ENCODE measurements around the gene RASAL3. TPM values are rescaled to one million over a fixed set of nuclear protein-coding genes. Genes with fewer than 3 reads are reported as not detected.
"Not testable (repeated sequence)": the region's sequence is repeated elsewhere in the genome, so short reads cannot be mapped to it uniquely, and the experiment has no call there.

Gene RASAL3
- polyA plus RNA-seq, 12 donors, result 0.66 to 4.9 (median 1.0) TPM; not detected in 1

GRCh38 chr19:15475169-15475568 lies 10.8 kb upstream of the RASAL3 start:
- DNase-seq, result no peak

GRCh38 chr19:15473821-15474220 lies 9.5 kb upstream of the RASAL3 start:
- not testable (repeated sequence) for DNase-seq

- DNase-seq, result no peak
Measured at GRCh38 chr19:15471639-15472101, 7.3 kb upstream of the RASAL3 start.

GRCh38 chr19:15469513-15470297 lies 5.4 kb upstream of the RASAL3 start:
- DNase-seq, result no peak

- no peak for DNase-seq
Measured at GRCh38 chr19:15468675-15469512, 4.5 kb upstream of the RASAL3 start.

- DNase-seq, result no peak
Measured at GRCh38 chr19:15467734-15468214, 3.4 kb upstream of the RASAL3 start.

- DNase-seq, result no peak
Measured at GRCh38 chr19:15466851-15467733, 2.7 kb upstream of the RASAL3 start.

- DNase-seq, result no peak
Measured at GRCh38 chr19:15463861-15464371, 428 bp downstream of the RASAL3 start.

GRCh38 chr19:15461694-15462093 lies 2.6 kb downstream of the RASAL3 start:
- DNase-seq, result no peak

GRCh38 chr19:15457701-15458484 lies 6.5 kb downstream of the RASAL3 start:
- no peak for DNase-seq

- DNase-seq, result no peak
Measured at GRCh38 chr19:15456871-15457700, 7.3 kb downstream of the RASAL3 start.

GRCh38 chr19:15456441-15456840 lies 7.9 kb downstream of the RASAL3 start:
- no peak for DNase-seq

GRCh38 chr19:15455996-15456395 lies 8.3 kb downstream of the RASAL3 start:
- no peak for DNase-seq

- no peak for DNase-seq
Measured at GRCh38 chr19:15453906-15454860, 10.2 kb downstream of the RASAL3 start.

GRCh38 chr19:15453091-15453578 lies 11.2 kb downstream of the RASAL3 start:
- no peak for DNase-seq

- peak; percentile 78 for DNase-seq
Measured at GRCh38 chr19:15452111-15453047, 12.0 kb downstream of the RASAL3 start.

GRCh38 chr19:15450528-15450890 lies 13.8 kb downstream of the RASAL3 start:
- DNase-seq, result no peak

Data from muscle of arm (tissue), 12 donors.